ENCODE results near the gene MBD4. TPM values are rescaled to one million over a fixed set of nuclear protein-coding genes. Genes with fewer than 3 reads are reported as not detected.

MBD4 gene
- total and polyA plus RNA-seq, 10 of the 15 experiments (the other 5 are each of a cell fraction or from before 2014, with no cell fraction given), result 17.7 to 59.0 (median 49.0) TPM

DNA sequence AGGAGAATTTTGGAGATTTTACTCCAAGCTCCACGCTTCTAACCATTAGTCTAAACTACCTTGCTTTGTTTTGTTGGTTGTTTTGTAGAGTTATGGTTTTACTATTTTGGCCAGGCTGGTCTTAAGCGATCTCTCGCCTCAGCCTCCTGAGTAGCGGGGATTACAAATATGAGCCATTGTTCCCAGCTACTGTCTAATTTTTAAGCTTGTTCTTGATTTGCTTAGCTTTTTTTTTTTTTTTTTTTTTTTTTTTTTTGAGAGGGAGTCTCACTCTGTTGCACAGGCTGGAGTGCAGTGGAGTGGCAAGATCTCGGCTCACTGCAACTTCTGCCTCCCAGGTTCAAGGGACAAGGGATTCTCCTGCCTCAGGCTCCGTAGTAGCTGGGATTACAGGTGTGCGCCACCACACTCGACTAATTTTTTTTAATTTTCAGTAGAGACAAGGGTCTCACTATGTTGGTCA is 39.8 kb downstream of the MBD4 start (continued):
- no peak for TF ChIP-seq E4F1 (IDR thresholded peaks at IDR 0.05; ENCODE audit: borderline replicate concordance, partially characterized antibody)
- TF ChIP-seq, protein P1, sequence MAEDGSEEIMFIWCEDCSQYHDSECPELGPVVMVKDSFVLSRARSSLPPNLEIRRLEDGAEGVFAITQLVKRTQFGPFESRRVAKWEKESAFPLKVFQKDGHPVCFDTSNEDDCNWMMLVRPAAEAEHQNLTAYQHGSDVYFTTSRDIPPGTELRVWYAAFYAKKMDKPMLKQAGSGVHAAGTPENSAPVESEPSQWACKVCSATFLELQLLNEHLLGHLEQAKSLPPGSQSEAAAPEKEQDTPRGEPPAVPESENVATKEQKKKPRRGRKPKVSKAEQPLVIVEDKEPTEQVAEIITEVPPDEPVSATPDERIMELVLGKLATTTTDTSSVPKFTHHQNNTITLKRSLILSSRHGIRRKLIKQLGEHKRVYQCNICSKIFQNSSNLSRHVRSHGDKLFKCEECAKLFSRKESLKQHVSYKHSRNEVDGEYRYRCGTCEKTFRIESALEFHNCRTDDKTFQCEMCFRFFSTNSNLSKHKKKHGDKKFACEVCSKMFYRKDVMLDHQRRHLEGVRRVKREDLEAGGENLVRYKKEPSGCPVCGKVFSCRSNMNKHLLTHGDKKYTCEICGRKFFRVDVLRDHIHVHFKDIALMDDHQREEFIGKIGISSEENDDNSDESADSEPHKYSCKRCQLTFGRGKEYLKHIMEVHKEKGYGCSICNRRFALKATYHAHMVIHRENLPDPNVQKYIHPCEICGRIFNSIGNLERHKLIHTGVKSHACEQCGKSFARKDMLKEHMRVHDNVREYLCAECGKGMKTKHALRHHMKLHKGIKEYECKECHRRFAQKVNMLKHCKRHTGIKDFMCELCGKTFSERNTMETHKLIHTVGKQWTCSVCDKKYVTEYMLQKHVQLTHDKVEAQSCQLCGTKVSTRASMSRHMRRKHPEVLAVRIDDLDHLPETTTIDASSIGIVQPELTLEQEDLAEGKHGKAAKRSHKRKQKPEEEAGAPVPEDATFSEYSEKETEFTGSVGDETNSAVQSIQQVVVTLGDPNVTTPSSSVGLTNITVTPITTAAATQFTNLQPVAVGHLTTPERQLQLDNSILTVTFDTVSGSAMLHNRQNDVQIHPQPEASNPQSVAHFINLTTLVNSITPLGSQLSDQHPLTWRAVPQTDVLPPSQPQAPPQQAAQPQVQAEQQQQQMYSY (CRISPR knock-in tag; IDR thresholded peaks at IDR 0.05), result no peak
- TF ChIP-seq EP300 (IDR thresholded peaks at IDR 0.05; ENCODE audit: borderline replicate concordance in 1 of 2, control insufficient read depth in 1 of 2, low read depth in 2 of 2, low read length in 2 of 2), result no peak
- TF ChIP-seq POLR2AphosphoS5 (IDR thresholded peaks at IDR 0.05; ENCODE audit: low read length), result peak; percentile 76; the same call in 1 of the 2 replicates
- TF ChIP-seq PAX8 (IDR thresholded peaks at IDR 0.05), result peak; percentile 88; the same call in 1 of the 2 replicates
- peak; percentile 87 for TF ChIP-seq PML (IDR thresholded peaks at IDR 0.05; ENCODE audit: low read length)
- no peak for TF ChIP-seq ZNF622 (IDR thresholded peaks at IDR 0.05)
- TF ChIP-seq ZBED1 (IDR thresholded peaks at IDR 0.05; ENCODE audit: borderline replicate concordance), result peak; percentile 80; the same call in 1 of the 2 replicates
- no peak for TF ChIP-seq MTA2 (IDR thresholded peaks at IDR 0.05; ENCODE audit: low read depth)

All from GM12878 (cell line).